ENCODE results near the gene UGT1A6.

Gene UGT1A6

GRCh38 chr2:233702238-233702637 is 9.5 kb downstream of the UGT1A6 start:
- Histone ChIP-seq H3K36me3 (ENCODE audit: insufficient read depth, low read length) (no peaks in the 10 kb centered on the region; the same call in 1 of the 2 replicates), H3K4me3 (ENCODE audit: low read depth, low read length, poor library complexity, severe bottlenecking) (no peak overlapping the region), H3K9me2 (ENCODE audit: low read depth, low read length) (no peaks in the 10 kb centered on the region; the same call in 1 of the 2 replicates), H3K9me3 (ENCODE audit: low read length) (no peaks in the 10 kb centered on the region), H3K27ac (ENCODE audit: low read depth, low read length, poor library complexity, severe bottlenecking) (no peak overlapping the region), H3F3A (ENCODE audit: insufficient read depth, low read length) (no peaks in the 10 kb centered on the region), H2AFZ (ENCODE audit: low read length) (no peak overlapping the region), H4K20me1 (ENCODE audit: insufficient read depth, low read length) (no peaks in the 10 kb centered on the region), H3K27me3 (ENCODE audit: insufficient read depth, low read length) (no peaks in the 10 kb centered on the region; the same call in 1 of the 2 replicates), H3K4me2 (ENCODE audit: low read length) (no peak overlapping the region), H3K9ac (ENCODE audit: low read length) (no peak overlapping the region), H3K4me1 (ENCODE audit: insufficient read depth, low read length, severe bottlenecking) (no peaks in the 10 kb centered on the region), H3K79me2 (ENCODE audit: insufficient read depth, low read length) (no peaks in the 10 kb centered on the region)
- TF ChIP-seq CTCF (IDR thresholded peaks at IDR 0.05; ENCODE audit: low read length) (no peak), EZH2 (IDR thresholded peaks at IDR 0.05; ENCODE audit: borderline replicate concordance, low read length) (no peak)

GRCh38 chr2:233705911-233706506 is 13.3 kb downstream of the UGT1A6 start:
- Histone ChIP-seq H3K36me3 (ENCODE audit: insufficient read depth, low read length) (no peaks in the 10 kb centered on the region; the same call in 1 of the 2 replicates), H3K27ac (ENCODE audit: low read depth, low read length, poor library complexity, severe bottlenecking) (no peak overlapping the region), H3K4me2 (ENCODE audit: low read length) (no peak overlapping the region), H3K9me3 (ENCODE audit: low read length) (no peaks in the 10 kb centered on the region), H3K9ac (ENCODE audit: low read length) (no peak overlapping the region), H3K79me2 (ENCODE audit: insufficient read depth, low read length) (no peaks in the 10 kb centered on the region), H3K4me1 (ENCODE audit: insufficient read depth, low read length, severe bottlenecking) (no peaks in the 10 kb centered on the region), H3F3A (ENCODE audit: insufficient read depth, low read length) (no peaks in the 10 kb centered on the region), H3K9me2 (ENCODE audit: low read depth, low read length) (no peaks in the 10 kb centered on the region), H4K20me1 (ENCODE audit: insufficient read depth, low read length) (no peaks in the 10 kb centered on the region), H2AFZ (ENCODE audit: low read length) (no peak overlapping the region), H3K4me3 (ENCODE audit: low read depth, low read length, poor library complexity, severe bottlenecking) (no peak overlapping the region), H3K27me3 (ENCODE audit: insufficient read depth, low read length) (no peaks in the 10 kb centered on the region)
- TF ChIP-seq EZH2 (IDR thresholded peaks at IDR 0.05; ENCODE audit: borderline replicate concordance, low read length) (no peak), CTCF (IDR thresholded peaks at IDR 0.05; ENCODE audit: low read length) (no peak)

DNA sequence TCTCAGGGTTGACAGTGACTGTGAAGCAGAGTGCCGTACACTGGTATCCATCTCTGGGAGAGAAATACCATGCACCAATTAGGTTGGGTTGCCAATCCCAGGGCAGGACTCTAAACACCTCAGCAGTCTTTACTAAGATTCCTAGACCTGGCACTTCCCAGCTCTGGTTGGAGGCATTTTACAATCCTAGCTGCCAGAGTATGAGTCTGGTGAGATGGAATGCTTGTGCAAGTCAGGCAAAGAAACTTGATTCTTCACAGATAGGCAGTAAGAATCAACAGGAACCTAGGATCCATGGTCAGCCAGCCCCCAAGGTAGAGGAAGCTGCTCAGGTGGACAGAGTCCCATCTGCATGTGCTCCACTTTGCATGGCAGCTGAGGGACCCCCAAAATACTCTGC is 14.0 kb downstream of the UGT1A6 start:
- Histone ChIP-seq H3K9me2 (ENCODE audit: low read depth, low read length) (no peaks in the 10 kb centered on the region), H2AFZ (ENCODE audit: low read length) (no peak overlapping the region), H3F3A (ENCODE audit: insufficient read depth, low read length) (no peaks in the 10 kb centered on the region), H3K4me3 (ENCODE audit: low read depth, low read length, poor library complexity, severe bottlenecking) (no peak overlapping the region), H3K9me3 (ENCODE audit: low read length) (no peaks in the 10 kb centered on the region), H3K4me1 (ENCODE audit: insufficient read depth, low read length, severe bottlenecking) (no peaks in the 10 kb centered on the region), H4K20me1 (ENCODE audit: insufficient read depth, low read length) (no peaks in the 10 kb centered on the region), H3K4me2 (ENCODE audit: low read length) (no peak overlapping the region), H3K27ac (ENCODE audit: low read depth, low read length, poor library complexity, severe bottlenecking) (no peak overlapping the region), H3K9ac (ENCODE audit: low read length) (no peak overlapping the region), H3K79me2 (ENCODE audit: insufficient read depth, low read length) (no peaks in the 10 kb centered on the region), H3K27me3 (ENCODE audit: insufficient read depth, low read length) (no peaks in the 10 kb centered on the region), H3K36me3 (ENCODE audit: insufficient read depth, low read length) (no peaks in the 10 kb centered on the region; the same call in 1 of the 2 replicates)
- no peak for TF ChIP-seq CTCF (IDR thresholded peaks at IDR 0.05; ENCODE audit: low read length)
